Measurements from ENCODE around the gene RPS18. TPM values are rescaled to one million over a fixed set of nuclear protein-coding genes. Genes with fewer than 3 reads are reported as not detected.

The RPS18 gene
- total RNA-seq, 2 donors from 2014 or later: 1,163 to 1,178 TPM

DNA sequence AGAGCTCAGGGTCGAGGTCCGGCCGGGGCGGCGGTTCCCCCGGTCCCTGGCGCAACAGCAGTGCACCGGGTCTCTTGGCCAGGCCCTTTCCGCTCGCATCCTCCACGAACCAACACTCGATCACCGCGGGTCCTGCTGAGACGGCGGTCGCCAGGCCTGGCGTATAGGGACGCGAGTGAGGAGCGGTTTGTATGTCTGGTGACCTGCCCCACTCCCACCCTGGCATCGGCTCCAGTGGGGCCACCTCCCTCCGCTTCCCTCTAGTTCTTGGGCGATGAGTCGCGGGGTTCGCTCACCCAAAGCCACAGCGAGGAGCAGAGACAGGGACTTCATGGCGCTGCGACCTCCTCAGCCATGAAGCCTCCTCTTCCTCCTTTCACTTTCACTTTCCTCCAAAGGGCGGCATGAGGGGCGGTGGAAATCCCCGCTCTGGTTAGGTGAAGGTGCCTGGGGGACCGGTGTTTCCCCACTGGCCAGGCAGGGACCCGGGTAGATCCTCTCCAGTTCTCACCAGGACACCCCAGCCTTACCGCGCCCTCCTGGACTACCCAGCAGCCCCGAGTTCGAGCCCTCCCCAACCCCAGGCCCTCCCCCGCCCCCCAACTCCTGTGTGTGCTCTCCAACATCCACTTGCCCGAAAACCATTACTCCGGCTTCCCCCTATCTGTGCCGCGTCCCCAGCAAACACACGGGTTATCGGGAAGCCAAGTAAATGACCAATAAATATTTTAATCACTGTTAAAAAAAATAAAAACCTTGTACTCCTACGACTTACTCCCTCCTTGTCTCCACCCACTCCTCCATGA, 42.0 kb downstream of the RPS18 start, which contains the start of gene TAPBP:
TAPBP (minus strand) TSS at position 370 of the 806 bp plus-strand sequence; CDS start at position 333, 37 bp downstream.
- DNase-seq (ENCODE audit: low spot score) (no peak), ATAC-seq (ENCODE audit: insufficient number of reproducible peaks, low FRiP score, low read depth) (no peak)
- peaks cover 3% of the 10 kb centered on the region for H3K36me3 ChIP-seq
- no peaks in the 10 kb centered on the region for H3K27me3 ChIP-seq (replicated peaks; ENCODE audit: insufficient read depth)
- TF ChIP-seq, protein P1, sequence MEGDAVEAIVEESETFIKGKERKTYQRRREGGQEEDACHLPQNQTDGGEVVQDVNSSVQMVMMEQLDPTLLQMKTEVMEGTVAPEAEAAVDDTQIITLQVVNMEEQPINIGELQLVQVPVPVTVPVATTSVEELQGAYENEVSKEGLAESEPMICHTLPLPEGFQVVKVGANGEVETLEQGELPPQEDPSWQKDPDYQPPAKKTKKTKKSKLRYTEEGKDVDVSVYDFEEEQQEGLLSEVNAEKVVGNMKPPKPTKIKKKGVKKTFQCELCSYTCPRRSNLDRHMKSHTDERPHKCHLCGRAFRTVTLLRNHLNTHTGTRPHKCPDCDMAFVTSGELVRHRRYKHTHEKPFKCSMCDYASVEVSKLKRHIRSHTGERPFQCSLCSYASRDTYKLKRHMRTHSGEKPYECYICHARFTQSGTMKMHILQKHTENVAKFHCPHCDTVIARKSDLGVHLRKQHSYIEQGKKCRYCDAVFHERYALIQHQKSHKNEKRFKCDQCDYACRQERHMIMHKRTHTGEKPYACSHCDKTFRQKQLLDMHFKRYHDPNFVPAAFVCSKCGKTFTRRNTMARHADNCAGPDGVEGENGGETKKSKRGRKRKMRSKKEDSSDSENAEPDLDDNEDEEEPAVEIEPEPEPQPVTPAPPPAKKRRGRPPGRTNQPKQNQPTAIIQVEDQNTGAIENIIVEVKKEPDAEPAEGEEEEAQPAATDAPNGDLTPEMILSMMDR (IDR thresholded peaks at IDR 0.05): no peak
- H3K4me1 ChIP-seq (ENCODE audit: control insufficient read depth in 1 of 2, low read depth in 2 of 2): peaks cover 34 to 52% of the 10 kb centered on the region in 2 donors
- peak within 1 kb of the TSS; percentile 92 to 96 for H3K27ac ChIP-seq
- H3K9me3 ChIP-seq: no peaks in the 10 kb centered on the region
- peak within 1 kb of the TSS; percentile 71 for H3K4me3 ChIP-seq

- Histone ChIP-seq H3K27ac (peak overlapping the region; percentile 92 to 96), H3K36me3 (peaks cover 10% of the 10 kb centered on the region), H3K9me3 (no peaks in the 10 kb centered on the region), H3K4me1 (ENCODE audit: control insufficient read depth in 1 of 2, low read depth in 2 of 2) (peaks cover 39 to 58% of the 10 kb centered on the region in 2 donors), H3K4me3 (peak overlapping the region; percentile 71), H3K27me3 (replicated peaks; ENCODE audit: insufficient read depth) (no peaks in the 10 kb centered on the region)
- TF ChIP-seq, protein P1 (IDR thresholded peaks at IDR 0.05): no peak
- ATAC-seq (ENCODE audit: insufficient number of reproducible peaks, low FRiP score, low read depth): no peak
- DNase-seq (ENCODE audit: low spot score): no peak
Measured at GRCh38 chr6:33314515-33314942, 42.7 kb downstream of the RPS18 start.

DNA sequence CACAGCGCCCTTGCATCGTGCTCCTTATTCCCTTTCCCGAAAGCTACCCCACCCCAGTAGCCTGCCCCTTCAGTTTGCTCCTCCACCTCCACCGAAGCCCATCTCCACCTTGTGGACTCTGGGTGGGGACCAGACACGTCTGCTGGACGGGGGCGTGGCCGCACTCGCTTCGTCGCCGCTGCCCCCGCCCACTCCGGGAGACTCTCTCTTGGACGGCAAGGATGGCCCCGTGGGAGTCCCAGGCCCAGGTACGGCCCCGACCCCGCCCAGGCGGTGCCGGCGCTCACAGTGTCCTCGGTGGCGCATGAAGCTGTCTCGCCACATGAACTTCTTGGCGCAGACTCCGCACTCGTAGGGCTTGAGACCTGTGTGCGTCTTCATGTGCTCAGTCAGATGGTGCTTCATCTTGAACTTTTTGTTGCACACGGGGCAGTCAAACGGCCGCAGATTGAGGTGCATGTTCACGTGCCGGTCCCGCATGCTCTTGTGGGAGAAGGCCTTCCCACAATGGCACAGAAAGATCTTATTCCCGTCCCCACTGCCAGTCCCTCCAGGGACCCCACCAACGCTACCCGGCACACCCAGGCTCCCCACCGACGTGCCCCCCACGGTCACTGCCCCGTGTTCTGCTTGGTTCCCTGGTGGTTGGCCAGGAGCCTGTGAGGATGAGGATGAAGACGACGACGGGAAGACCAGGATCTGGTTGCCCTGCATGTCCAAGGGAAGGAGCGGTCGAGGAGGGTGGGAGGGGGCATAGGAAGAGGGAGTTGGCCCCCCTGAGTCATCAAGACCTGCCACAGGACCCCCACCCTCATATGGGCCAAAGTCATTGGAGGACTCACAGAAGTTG, 43.3 kb downstream of the RPS18 start:
- Histone ChIP-seq H3K9me3 (no peaks in the 10 kb centered on the region), H3K4me3 (peak overlapping the region; percentile 71), H3K27ac (peak overlapping the region; percentile 92 to 96), H3K36me3 (peaks cover 16% of the 10 kb centered on the region), H3K27me3 (replicated peaks; ENCODE audit: insufficient read depth) (no peaks in the 10 kb centered on the region), H3K4me1 (ENCODE audit: control insufficient read depth in 1 of 2, low read depth in 2 of 2) (peaks cover 43 to 58% of the 10 kb centered on the region in 2 donors)
- TF ChIP-seq, protein P1 (IDR thresholded peaks at IDR 0.05): no peak
- no peak for ATAC-seq (ENCODE audit: insufficient number of reproducible peaks, low FRiP score, low read depth)
- DNase-seq (ENCODE audit: low spot score): no peak

GRCh38 chr6:33315793-33316602, 44.1 kb downstream of the RPS18 start:
- Histone ChIP-seq H3K27me3 (replicated peaks; ENCODE audit: insufficient read depth) (no peaks in the 10 kb centered on the region), H3K27ac (peak overlapping the region in 1 of 2 donors; percentile 96), H3K36me3 (peaks cover 16% of the 10 kb centered on the region), H3K4me3 (no peak overlapping the region), H3K9me3 (no peaks in the 10 kb centered on the region), H3K4me1 (ENCODE audit: control insufficient read depth in 1 of 2, low read depth in 2 of 2) (peaks cover 52 to 66% of the 10 kb centered on the region in 2 donors)
- TF ChIP-seq, protein P1 (IDR thresholded peaks at IDR 0.05): no peak
- ATAC-seq (ENCODE audit: insufficient number of reproducible peaks, low FRiP score, low read depth) (no peak), DNase-seq (ENCODE audit: low spot score) (no peak)
